Lower lobe of right lung (tissue), 2 donors: Measurements from ENCODE around the gene KCNJ6. TPM values are rescaled to one million over a fixed set of nuclear protein-coding genes. Genes with fewer than 3 reads are reported as not detected.

Experiments
- ATAC-seq, 2 donors: fragments of 200-7000 bp; cut with Tn5 transposase; one replicate each; pipeline ENCODE4 v1.9.1; 2020 to 2022; ENCODE audit warnings: mild to moderate bottlenecking in 2 of 2, moderate library complexity in 2 of 2
- DNase-seq: peaks from one replicate; pipeline ENCODE4 v3.0.0-alpha.2; 2020
- H3K27ac ChIP-seq: fragments of 200-600 bp; one replicate; pipeline ENCODE4 v1.8.0; 2022
- H3K27me3 ChIP-seq: fragments of 200-600 bp; one replicate; pipeline ENCODE4 v1.8.0; 2022; ENCODE audit warnings: low read depth
- H3K36me3 ChIP-seq: fragments of 200-600 bp; one replicate; pipeline ENCODE4 v1.8.0; 2022; ENCODE audit warnings: mild to moderate bottlenecking
- H3K4me1 ChIP-seq: fragments of 200-600 bp; one replicate; pipeline ENCODE4 v1.8.0; 2022
- H3K4me3 ChIP-seq: fragments of 200-600 bp; one replicate; pipeline ENCODE4 v1.8.0; 2022; ENCODE audit warnings: mild to moderate bottlenecking
- H3K9me3 ChIP-seq: fragments of 200-600 bp; one replicate; pipeline ENCODE4 v1.8.0; 2022
- CTCF ChIP-seq: fragments of 200-600 bp; IDR thresholded peaks from one replicate; pipeline ENCODE4 v1.8.0; 2022; ENCODE audit warnings: antibody characterized with exemption, mild to moderate bottlenecking
- intact Hi-C: fragments of 100-400 bp; cut with DNase I; formaldehyde crosslinking; loops from one replicate; pipeline ENCODE4 v1.11.0; 2022
- total RNA-seq: library from RNA; stranded (reverse); fragmentation: NEBNext Ultra II Directional; extraction: Animal tissue kit (Norgen Biotek cat#: 25700); gene quantifications from one replicate; pipeline ENCODE4 v1.2.1, GENCODE V29; 2021
- donor health status: DM: no; HTN: yes; CAD: no; lungs with severe emphysema.

KCNJ6 gene
- total RNA-seq, 1 donor from 2014 or later = 0.09 TPM

DNA sequence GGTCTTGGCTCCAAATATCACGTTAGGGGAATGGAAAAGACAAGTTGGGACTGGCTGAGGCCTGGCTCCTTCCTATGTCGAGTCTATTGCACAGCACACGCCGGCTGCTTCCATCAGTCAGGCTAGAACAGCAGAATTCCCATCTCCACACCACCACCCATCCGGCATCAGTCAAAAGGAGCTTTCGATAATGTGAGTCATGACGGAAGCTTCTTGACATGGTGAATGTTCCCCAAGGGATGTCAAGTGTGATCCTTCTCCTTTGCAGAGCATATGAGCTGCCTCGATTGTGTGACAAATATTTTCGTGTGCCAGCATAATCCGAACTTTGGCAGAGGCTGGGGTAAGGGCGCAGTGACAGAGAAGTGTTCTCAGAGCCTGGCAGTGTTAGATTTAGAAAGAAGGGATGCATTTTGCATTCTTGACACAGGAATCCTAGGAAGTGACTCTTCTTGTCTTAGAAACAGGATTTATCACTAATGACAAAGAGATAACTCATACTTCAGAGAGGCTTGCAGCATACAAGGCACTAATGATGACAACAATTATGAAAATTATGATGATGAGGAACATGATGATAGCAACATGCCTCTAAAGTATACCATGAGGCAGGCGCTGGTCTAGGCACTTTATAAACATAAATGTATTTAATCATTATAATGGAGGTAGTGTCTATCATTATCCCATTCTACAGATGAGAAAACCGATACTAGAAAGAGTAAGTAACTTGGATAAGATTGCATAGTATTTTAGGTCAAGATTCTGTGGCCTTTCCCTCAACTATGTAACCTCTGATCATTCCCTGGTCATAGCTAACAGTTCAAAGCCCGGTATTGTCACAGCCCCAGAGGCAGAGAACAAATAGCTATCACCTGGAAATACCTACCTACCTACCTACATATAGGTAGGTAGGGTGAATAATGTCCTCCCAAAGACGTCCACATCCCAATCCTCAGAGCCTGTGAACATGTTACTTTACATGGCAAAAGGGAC is 135.0 kb downstream of the KCNJ6 start:
- Histone ChIP-seq H3K36me3 (no peaks in the 10 kb centered on the region), H3K27ac (no peak overlapping the region), H3K4me3 (no peak overlapping the region), H3K27me3 (no peaks in the 10 kb centered on the region), H3K4me1 (no peaks in the 10 kb centered on the region), H3K9me3 (no peaks in the 10 kb centered on the region)
- ATAC-seq = no peak
- no peak for DNase-seq
- intact Hi-C loops = no loop called here
- TF ChIP-seq CTCF = no peak

DNA sequence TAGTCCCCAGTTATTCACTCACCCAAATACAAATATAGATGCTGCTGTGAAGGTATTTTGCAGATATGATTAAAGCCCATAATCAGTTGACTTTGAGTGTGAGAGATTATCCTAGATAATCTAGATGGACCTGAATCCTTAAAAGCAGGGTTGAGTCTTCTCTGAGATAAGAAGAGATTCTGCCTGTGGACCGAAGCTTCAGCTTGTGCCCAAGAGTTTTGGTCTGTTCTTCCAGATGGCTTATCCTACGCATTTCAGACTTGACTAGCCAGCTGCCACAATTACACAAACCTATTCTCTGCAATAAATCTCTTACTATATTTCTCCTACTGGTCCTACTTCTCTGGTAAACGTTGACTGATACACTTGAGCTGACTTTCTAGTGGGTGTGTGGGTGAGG is 145.1 kb downstream of the KCNJ6 start:
- no peaks in the 10 kb centered on the region for H3K36me3 ChIP-seq
- H3K4me3 ChIP-seq = no peak overlapping the region
- no peaks in the 10 kb centered on the region for H3K4me1 ChIP-seq
- no peaks in the 10 kb centered on the region for H3K27me3 ChIP-seq
- ATAC-seq (no peak), DNase-seq (no peak)
- TF ChIP-seq CTCF = no peak
- H3K9me3 ChIP-seq = no peaks in the 10 kb centered on the region
- H3K27ac ChIP-seq = no peak overlapping the region
- intact Hi-C loops = no loop called here

DNA sequence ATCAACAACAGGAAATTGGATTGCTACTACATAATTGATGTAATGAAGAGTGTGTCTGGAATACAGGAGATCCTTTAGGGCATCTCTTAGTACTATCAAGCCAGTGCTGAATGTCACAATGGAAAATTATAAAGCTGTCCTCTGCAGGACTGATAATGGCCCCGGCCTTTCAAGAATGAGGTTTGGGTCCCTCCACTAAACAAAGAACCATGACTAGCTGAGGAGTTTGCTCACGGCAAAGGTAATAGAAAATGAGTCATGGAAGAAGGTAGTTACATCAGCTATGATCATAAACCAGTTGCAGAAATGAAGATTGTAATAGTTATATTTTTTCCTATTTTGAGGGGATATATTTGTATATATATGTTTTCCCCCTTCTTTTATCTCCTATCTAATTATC is 145.8 kb downstream of the KCNJ6 start:
- no peak for ATAC-seq
- intact Hi-C loops = no loop called here
- H3K27me3 ChIP-seq = no peaks in the 10 kb centered on the region

DNA sequence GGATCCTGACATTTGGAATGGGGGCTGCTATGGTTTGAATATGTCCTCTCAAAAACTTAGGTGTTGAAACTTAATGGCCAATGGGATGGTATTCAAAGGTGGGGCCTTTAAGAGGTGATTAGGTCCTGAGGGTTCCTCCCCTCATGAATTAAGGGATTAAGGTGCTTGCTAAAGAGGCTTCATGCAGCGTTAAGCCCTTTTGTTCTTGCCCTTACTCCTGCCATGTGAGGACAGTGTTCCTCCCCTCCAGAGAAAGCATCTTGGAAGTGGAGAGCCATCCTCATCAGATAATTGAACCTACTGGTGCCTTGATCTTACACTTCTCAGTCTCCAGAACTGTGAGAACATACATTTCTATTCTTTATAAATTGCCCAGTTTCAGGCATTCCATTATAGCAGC is 146.6 kb downstream of the KCNJ6 start:
- intact Hi-C loops = no loop called here
- H3K9me3 ChIP-seq = no peaks in the 10 kb centered on the region
- no peak overlapping the region for H3K27ac ChIP-seq
- ATAC-seq (no peak), DNase-seq (no peak)
- H3K36me3 ChIP-seq = no peaks in the 10 kb centered on the region
- H3K4me1 ChIP-seq = no peaks in the 10 kb centered on the region
- no peak for TF ChIP-seq CTCF
- no peaks in the 10 kb centered on the region for H3K27me3 ChIP-seq
- H3K4me3 ChIP-seq = no peak overlapping the region

More for the DNA sequence above, 145.8 kb downstream of the KCNJ6 start:
- H3K27ac ChIP-seq = no peak overlapping the region
- no peak overlapping the region for H3K4me3 ChIP-seq
- H3K9me3 ChIP-seq = no peaks in the 10 kb centered on the region
- H3K4me1 ChIP-seq = no peaks in the 10 kb centered on the region
- DNase-seq = no peak
- no peak for TF ChIP-seq CTCF
- no peaks in the 10 kb centered on the region for H3K36me3 ChIP-seq

GRCh38 chr21:37767984-37768383 is 148.3 kb downstream of the KCNJ6 start:
- ATAC-seq = no peak

More at GRCh38 chr21:37767984-37768383, 148.3 kb downstream of the KCNJ6 start:
- no peaks in the 10 kb centered on the region for H3K4me1 ChIP-seq
- no peak for DNase-seq
- no peak for TF ChIP-seq CTCF
- no peaks in the 10 kb centered on the region for H3K36me3 ChIP-seq
- no peaks in the 10 kb centered on the region for H3K27me3 ChIP-seq
- no peak overlapping the region for H3K27ac ChIP-seq
- intact Hi-C loops = no loop called here
- H3K9me3 ChIP-seq = no peaks in the 10 kb centered on the region
- no peak overlapping the region for H3K4me3 ChIP-seq
